SK-N-MC (cell line): Measurements from ENCODE around the gene OSTN.

ENCODE experiments used
- EZH2 ChIP-seq: fragments of 200-600 bp; sonication (generic); IDR thresholded peaks from one replicate; pipeline ENCODE4 v1.6.1; 2017; ENCODE audit warnings: antibody characterized with exemption
- FOXP2 ChIP-seq: optimal IDR thresholded peaks from 2 replicates; pipeline ENCODE3; 2011; ENCODE audit warnings: mild to moderate bottlenecking, moderate library complexity; ENCODE audit not compliant: insufficient read depth; ENCODE audit errors: extremely low read length, control extremely low read depth
- POLR2AphosphoS5 ChIP-seq: IDR thresholded peaks from 2 replicates; pipeline ENCODE4 v1.6.1; 2012; ENCODE audit warnings: mild to moderate bottlenecking, low read depth, low read length, borderline replicate concordance

- no peak for TF ChIP-seq EZH2
- TF ChIP-seq POLR2AphosphoS5 = no peak
- no peak for TF ChIP-seq FOXP2
These were observed 62.2 kb downstream of the OSTN start for GRCh38 chr3:191261304-191261638.
